Prostate gland (tissue), 2 donors: ENCODE data around the gene EP400. TPM values are rescaled to one million over a fixed set of nuclear protein-coding genes. Genes with fewer than 3 reads are reported as not detected.
"Not testable (repeated sequence)": the region's sequence is repeated elsewhere in the genome, so short reads cannot be mapped to it uniquely, and the experiment has no call there.

Experiments
- DNase-seq: peaks from one replicate; pipeline ENCODE4 v3.0.0-alpha.2; 2019; ENCODE audit warnings: low spot score
- H3K27ac ChIP-seq, 2 donors: fragments of 200-600 bp; sonication (generic); 2 replicates each; pipeline ENCODE4 v1.5.1; 2017 to 2019
- H3K27me3 ChIP-seq: fragments of 200-600 bp; sonication (generic); replicated peaks from 2 replicates; pipeline ENCODE4 v1.5.1; 2019; ENCODE audit not compliant: insufficient read depth
- H3K36me3 ChIP-seq, 2 donors: fragments of 200-600 bp; sonication (generic); 1 replicate in 1 of 2; 2 replicates in 1 of 2; pipeline versions ENCODE4 v1.5.1 to v1.8.1; 2017 to 2019
- H3K4me1 ChIP-seq: fragments of 200-600 bp; sonication (generic); replicated peaks from 2 replicates; pipeline ENCODE4 v1.5.1; 2019
- H3K4me3 ChIP-seq, 2 donors: fragments of 200-600 bp; sonication (generic); 2 replicates each; pipeline ENCODE4 v1.5.1; 2017 to 2019
- H3K9me3 ChIP-seq: fragments of 200-600 bp; sonication (generic); 2 replicates; pipeline ENCODE4 v1.5.1; 2017
- POLR2A ChIP-seq: fragments of 450-650 bp; IDR thresholded peaks from one replicate; pipeline ENCODE4 v1.6.1; 2016; ENCODE audit warnings: antibody characterized with exemption, mild to moderate bottlenecking
- POLR2AphosphoS5 ChIP-seq: sonication (generic); formaldehyde crosslinking; IDR thresholded peaks from one replicate; pipeline ENCODE4 v1.6.1; 2017; ENCODE audit warnings: antibody characterized with exemption
- WGBS: methylation state at CpG from one replicate; pipeline ENCODE4 v1.1.5; 2018; 5-methylcytosine and 5-hydroxymethylcytosine counted together
- intact Hi-C: fragments of 100-400 bp; cut with DNase I; formaldehyde crosslinking; loops from one replicate; pipeline ENCODE4 v1.14.2; 2022
- total RNA-seq, 2 donors: library from RNA; depleted of rRNA; stranded (reverse); fragments of >200 nt; gene quantifications; one replicate each; pipeline ENCODE4 v1.1.0, GENCODE V29; 2016
- TF ChIP-seq, protein P1 (sequence below), 4 experiments: fragments of 200-600 bp in 2 of 4; fragments of 450-650 bp in 2 of 4; sonication (generic) in 2 of 4; IDR thresholded peaks; 1 replicate in 3 of 4; 2 replicates in 1 of 4; pipeline ENCODE4 v1.5.1; 2016 to 2019; ENCODE audit warnings: antibody characterized with exemption in 4 of 4, mild to moderate bottlenecking in 2 of 4, moderate library complexity in 2 of 4

Gene EP400
- total RNA-seq, 2 donors from 2014 or later: 22.3 to 46.2 TPM

DNA sequence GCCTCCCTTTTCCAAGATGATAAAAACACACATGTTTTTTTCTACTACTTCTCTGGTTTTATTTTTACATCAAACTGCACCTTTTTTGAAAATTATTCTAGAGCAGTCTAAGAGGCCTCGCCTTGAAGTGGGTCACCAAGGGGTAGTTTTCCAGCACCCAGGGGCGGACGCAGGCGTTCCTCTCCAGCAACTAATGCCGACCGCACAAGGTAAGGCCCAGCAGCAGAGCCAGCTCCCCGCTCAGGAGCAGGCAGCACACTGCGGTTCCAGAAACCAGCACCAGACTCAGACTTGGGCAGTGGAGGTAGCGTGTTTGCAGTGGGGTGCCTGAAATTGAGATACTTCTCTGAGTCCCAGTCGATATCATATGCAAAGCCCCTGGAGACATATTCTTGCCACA lies 31.6 kb downstream of the EP400 start:
- peaks cover 0 to 15% of the 10 kb centered on the region in 2 donors for H3K36me3 ChIP-seq
- intact Hi-C loops: no loop called here
- no peak for TF ChIP-seq POLR2AphosphoS5
- no peak for TF ChIP-seq POLR2A
- TF ChIP-seq, protein P1, sequence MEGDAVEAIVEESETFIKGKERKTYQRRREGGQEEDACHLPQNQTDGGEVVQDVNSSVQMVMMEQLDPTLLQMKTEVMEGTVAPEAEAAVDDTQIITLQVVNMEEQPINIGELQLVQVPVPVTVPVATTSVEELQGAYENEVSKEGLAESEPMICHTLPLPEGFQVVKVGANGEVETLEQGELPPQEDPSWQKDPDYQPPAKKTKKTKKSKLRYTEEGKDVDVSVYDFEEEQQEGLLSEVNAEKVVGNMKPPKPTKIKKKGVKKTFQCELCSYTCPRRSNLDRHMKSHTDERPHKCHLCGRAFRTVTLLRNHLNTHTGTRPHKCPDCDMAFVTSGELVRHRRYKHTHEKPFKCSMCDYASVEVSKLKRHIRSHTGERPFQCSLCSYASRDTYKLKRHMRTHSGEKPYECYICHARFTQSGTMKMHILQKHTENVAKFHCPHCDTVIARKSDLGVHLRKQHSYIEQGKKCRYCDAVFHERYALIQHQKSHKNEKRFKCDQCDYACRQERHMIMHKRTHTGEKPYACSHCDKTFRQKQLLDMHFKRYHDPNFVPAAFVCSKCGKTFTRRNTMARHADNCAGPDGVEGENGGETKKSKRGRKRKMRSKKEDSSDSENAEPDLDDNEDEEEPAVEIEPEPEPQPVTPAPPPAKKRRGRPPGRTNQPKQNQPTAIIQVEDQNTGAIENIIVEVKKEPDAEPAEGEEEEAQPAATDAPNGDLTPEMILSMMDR (IDR thresholded peaks at IDR 0.05): no peak

DNA sequence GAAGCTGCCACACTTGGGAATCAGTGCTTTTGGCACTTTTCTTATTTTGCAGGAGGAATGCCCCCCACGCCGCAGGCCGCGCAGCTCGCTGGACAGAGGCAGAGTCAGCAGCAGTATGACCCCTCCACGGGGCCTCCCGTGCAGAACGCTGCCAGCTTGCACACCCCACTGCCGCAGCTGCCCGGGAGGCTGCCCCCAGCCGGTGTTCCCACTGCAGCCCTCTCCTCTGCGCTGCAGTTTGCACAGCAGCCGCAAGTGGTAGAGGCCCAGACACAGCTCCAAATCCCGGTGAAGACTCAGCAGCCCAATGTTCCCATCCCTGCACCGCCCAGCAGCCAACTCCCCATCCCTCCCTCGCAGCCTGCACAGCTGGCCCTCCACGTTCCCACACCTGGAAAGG lies 32.3 kb downstream of the EP400 start:
- no peaks in the 10 kb centered on the region for H3K9me3 ChIP-seq
- H3K27ac ChIP-seq: no peak overlapping the region
- 92% methylated on average over 17 of the region's 17 CpGs for WGBS
- intact Hi-C loops: no loop called here
- TF ChIP-seq POLR2AphosphoS5 (no peak), POLR2A (no peak)
- TF ChIP-seq, protein P1 (IDR thresholded peaks at IDR 0.05): no peak
- H3K4me1 ChIP-seq: no peaks in the 10 kb centered on the region
- H3K36me3 ChIP-seq: peaks cover 0 to 15% of the 10 kb centered on the region in 2 donors
- H3K4me3 ChIP-seq: no peak overlapping the region
- DNase-seq: no peak
- H3K27me3 ChIP-seq: no peaks in the 10 kb centered on the region

More for the DNA sequence above, 31.6 kb downstream of the EP400 start:
- Histone ChIP-seq H3K4me3 (no peak overlapping the region), H3K4me1 (no peaks in the 10 kb centered on the region), H3K27ac (no peak overlapping the region), H3K27me3 (no peaks in the 10 kb centered on the region), H3K9me3 (no peaks in the 10 kb centered on the region)
- 96% methylated on average over 10 of the region's 10 CpGs for WGBS
- DNase-seq: no peak

DNA sequence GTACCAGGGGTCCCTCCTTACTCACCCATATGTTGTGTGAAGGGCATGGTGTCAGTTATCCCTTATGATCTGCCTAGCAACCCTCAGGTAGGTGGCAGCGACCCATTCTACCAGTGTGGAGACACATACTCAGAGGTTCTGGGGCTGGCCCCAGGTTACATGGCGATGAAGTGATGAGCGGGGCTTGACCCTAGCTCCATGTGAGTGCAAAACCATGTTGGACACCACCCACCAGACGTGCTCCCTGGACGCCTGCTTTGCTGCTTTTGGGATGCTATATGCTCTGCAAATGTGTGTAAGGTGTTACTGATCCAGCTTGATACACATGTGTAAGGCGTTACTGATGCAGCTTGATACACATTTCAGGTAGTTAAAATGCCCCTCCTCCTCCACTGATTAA lies 33.3 kb downstream of the EP400 start:
- DNase-seq: no peak
- 96% methylated on average over 6 of the region's 6 CpGs for WGBS
- no peak overlapping the region for H3K27ac ChIP-seq

DNA sequence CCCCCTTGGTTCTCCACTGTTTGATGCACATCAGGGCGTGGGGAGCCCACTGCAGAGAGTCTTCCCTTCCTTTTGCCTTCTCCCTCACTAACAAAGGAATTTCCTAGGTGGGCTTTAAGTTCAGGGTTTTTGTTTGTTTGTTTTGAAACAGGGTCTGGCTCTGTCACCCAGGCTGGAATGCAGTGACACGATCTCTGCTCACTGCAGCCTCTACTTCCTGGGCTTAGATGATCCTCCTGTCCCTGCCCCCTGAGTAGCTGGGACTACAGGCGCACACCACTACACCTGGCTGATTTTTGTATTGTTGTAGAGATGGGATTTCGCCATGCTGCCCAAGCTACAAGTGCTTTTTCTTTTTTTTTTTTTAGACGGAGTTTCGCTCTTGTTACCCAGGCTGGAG lies 33.8 kb downstream of the EP400 start:
- no peaks in the 10 kb centered on the region for H3K9me3 ChIP-seq
- intact Hi-C loops: no loop called here
- no peaks in the 10 kb centered on the region for H3K27me3 ChIP-seq
- H3K36me3 ChIP-seq: peaks cover 0 to 15% of the 10 kb centered on the region in 2 donors
- no peaks in the 10 kb centered on the region for H3K4me1 ChIP-seq
- no peak overlapping the region for H3K4me3 ChIP-seq
- TF ChIP-seq POLR2A (no peak), POLR2AphosphoS5 (no peak)
- TF ChIP-seq, protein P1 (IDR thresholded peaks at IDR 0.05): no peak
- DNase-seq: no peak
- no peak overlapping the region for H3K27ac ChIP-seq
- 81% methylated on average over 6 of the region's 6 CpGs for WGBS

More for the DNA sequence above, 33.3 kb downstream of the EP400 start:
- H3K36me3 ChIP-seq: peaks cover 0 to 15% of the 10 kb centered on the region in 2 donors
- no peak overlapping the region for H3K4me3 ChIP-seq
- H3K4me1 ChIP-seq: no peaks in the 10 kb centered on the region
- intact Hi-C loops: no loop called here
- H3K27me3 ChIP-seq: no peaks in the 10 kb centered on the region
- H3K9me3 ChIP-seq: no peaks in the 10 kb centered on the region
- no peak for TF ChIP-seq POLR2AphosphoS5
- TF ChIP-seq, protein P1 (IDR thresholded peaks at IDR 0.05): no peak
- TF ChIP-seq POLR2A: no peak

DNA sequence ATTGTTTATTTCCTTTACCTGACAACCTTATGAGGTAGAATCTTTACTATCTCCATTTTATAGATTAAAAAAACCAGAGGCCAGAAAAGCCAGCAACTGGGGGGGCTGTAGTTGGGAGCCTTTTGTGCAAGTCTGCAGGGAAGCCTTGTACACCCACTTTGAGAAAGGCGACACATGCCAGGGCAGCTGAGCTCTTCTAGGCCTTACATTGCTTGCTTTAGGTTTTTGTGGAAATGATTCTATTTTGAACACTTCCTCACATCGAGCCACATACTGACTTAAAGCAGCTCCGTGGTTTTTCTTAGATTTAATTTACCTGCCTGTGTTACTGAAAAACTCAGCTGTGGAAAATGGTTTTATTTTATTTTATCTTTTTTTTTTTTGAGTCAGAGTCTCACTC lies 34.6 kb downstream of the EP400 start:
- Histone ChIP-seq H3K36me3 (peaks cover 0 to 15% of the 10 kb centered on the region in 2 donors), H3K27me3 (no peaks in the 10 kb centered on the region), H3K4me1 (no peaks in the 10 kb centered on the region), H3K4me3 (no peak overlapping the region), H3K27ac (no peak overlapping the region), H3K9me3 (no peaks in the 10 kb centered on the region)
- no peak for DNase-seq
- intact Hi-C loops: no loop called here
- WGBS: 88% methylated on average over 3 of the region's 3 CpGs
- TF ChIP-seq, protein P1 (IDR thresholded peaks at IDR 0.05): no peak
- no peak for TF ChIP-seq POLR2A
- TF ChIP-seq POLR2AphosphoS5: no peak

DNA sequence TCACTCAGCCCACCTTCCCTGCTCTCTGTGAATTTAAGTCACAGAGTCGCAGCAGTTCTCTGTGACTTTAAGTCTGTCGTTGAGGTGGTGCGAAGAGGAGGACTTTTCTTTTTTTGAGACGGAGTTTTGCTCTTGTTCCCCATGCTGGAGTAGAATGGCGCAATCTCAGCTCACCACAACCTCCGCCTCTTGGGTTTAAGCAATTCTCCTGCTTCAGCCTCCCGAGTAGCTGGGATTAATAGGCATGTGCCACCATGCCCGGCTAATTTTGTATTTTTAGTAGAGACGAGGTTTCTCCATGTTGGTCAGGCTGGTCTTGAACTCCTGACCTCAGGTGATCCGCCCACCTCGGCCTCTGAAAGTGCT lies 35.8 kb downstream of the EP400 start:
- WGBS: 92% methylated on average over 11 of the region's 11 CpGs
- peaks cover 0 to 15% of the 10 kb centered on the region in 2 donors for H3K36me3 ChIP-seq
- H3K9me3 ChIP-seq, H3K27ac ChIP-seq, H3K27me3 ChIP-seq, intact Hi-C loops, DNase-seq, H3K4me3 ChIP-seq, H3K4me1 ChIP-seq: not testable (repeated sequence)
